GM19239 (cell line): ENCODE results near the gene TENM3.

Experiments
- DNase-seq: peaks from one replicate; pipeline ENCODE4 v3.0.0; 2011; ENCODE audit warnings: low spot score; ENCODE audit not compliant: insufficient read length
- FAIRE-seq: peaks from 2 replicates; lab custom pipeline; 2011; peaks lifted over from hg19 to GRCh38; lab: Jason Lieb, UNC

Gene TENM3

DNA sequence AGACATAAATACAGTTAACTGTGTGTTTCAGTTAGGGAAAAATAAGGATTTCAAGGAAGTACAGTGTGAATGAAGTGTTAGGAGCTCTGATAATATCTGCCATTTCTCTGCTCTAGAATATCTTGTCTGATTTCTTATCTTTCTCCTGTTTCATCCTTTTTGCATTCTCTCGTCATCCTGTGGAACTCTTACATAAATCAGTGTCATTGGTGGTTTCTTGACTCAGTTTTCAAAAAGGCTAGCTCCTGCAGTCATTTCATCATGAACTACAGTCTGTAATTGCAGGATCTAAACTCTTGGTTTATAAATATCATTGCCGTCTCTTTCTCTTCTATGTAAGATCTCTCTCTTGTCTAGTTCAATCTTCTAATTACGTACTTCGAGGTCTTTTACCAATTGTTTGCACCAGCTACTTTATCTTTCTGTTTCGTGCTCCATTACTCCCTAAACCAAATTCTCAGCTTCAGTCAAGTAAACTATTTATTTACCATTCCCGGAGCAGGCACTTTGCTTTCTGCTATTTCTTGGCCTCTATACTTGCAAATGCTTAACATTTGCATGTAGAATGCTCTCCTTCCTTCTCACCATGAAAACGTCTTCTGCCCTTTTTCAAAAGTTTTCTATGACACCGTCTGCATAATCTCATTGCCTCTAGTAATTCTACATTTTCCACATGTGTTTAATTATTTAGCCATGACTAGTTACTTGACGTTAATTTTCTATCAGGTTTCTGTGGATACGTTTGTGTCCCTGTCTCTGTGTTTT, 294.0 kb downstream of the TENM3 start:
- no peak for FAIRE-seq
- DNase-seq = no peak

DNA sequence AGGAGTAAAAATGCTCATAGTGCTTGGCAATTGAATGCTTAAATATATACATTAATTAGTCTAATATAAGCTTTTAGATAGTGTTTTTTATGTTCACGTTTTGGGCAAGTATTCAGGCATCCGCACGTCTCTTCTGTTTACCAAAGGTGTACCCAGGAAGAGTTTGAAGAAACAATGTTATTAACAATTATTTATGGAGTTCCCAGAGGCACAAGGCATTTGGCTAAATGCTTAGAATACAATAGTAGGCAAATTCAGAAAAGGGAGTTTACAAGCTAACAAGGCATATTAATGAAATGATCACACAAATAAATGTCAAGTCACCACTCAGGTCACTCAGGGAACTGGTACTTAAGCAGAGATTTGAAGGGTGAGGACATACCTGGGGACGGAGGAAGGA, 294.8 kb downstream of the TENM3 start:
- DNase-seq (no peak), FAIRE-seq (no peak)

DNA sequence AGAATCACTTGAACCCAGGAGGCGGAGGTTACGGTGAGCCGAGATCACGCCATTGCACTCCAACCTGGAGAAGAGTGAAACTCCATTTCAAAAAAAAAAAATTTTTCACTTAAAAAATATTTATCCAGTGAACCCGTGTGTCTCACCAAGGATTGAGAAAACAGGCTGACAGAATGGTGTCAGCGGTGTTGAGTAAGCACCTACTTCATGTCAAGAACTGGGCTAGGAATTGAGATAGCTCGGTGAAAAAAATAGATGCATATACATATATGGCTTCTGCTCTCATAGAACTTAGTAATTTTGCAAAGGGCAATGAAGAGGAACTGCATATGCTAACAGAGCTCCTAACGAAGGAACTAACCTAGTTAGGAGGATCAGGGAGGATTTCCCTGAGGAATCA, 297.3 kb downstream of the TENM3 start:
- FAIRE-seq (no peak), DNase-seq (no peak)

GRCh38 chr4:182547435-182547834, 304.2 kb downstream of the TENM3 start:
- FAIRE-seq = peak; percentile 72
- DNase-seq = peak; percentile 6

GRCh38 chr4:182548156-182548555, 305.0 kb downstream of the TENM3 start:
- no peak for FAIRE-seq

GRCh38 chr4:182549356-182549755, 306.2 kb downstream of the TENM3 start:
- DNase-seq (no peak), FAIRE-seq (no peak)

More at GRCh38 chr4:182548156-182548555, 305.0 kb downstream of the TENM3 start:
- no peak for DNase-seq

GRCh38 chr4:182552948-182553347, 309.7 kb downstream of the TENM3 start:
- FAIRE-seq = no peak
- no peak for DNase-seq

- DNase-seq (no peak), FAIRE-seq (no peak)
Measured at GRCh38 chr4:182553653-182554052, 310.5 kb downstream of the TENM3 start.

- DNase-seq (no peak), FAIRE-seq (no peak)
Measured at GRCh38 chr4:182554736-182555135, 311.5 kb downstream of the TENM3 start.

DNA sequence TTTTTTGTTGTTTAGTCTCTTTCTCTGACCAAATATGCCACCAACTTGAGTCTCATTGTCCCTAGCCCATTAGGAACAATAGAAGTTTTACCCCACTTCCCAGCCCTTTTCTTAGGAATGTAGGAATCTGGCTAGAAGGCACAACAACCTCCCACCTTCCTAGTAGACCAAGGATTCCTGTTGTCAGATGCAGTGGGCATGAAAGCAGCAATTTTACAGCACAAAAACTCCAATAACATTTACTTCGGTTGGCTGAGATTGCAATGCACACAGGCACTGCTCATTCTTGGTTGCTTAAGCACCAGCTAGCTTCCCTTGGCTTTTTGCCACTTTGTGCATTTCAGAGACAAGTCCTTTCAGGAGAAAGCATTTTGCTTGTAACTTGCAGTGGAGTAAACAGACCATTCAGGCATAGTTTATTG, 312.8 kb downstream of the TENM3 start:
- DNase-seq (no peak), FAIRE-seq (no peak)

DNA sequence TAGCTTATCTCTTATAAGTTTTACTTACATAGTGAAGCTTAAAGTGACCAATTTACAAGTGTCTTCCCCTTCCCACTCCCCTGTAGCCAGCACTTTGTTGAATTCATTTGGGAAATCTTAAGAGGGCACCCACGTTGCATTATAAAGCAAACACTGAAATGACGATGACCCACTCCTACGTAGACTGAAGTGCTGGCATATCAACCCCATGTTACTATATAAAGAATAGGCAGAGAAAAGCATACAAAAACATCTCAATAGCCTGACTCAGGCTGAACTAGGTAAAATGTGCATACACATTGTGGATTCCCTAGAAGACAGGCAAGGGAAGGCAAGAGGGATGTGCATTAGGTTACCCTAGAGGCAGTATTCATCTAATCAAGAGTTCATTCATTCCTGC, 313.4 kb downstream of the TENM3 start:
- FAIRE-seq (no peak), DNase-seq (no peak)

GRCh38 chr4:182560358-182560757, 317.2 kb downstream of the TENM3 start:
- no peak for DNase-seq
- FAIRE-seq = no peak

- FAIRE-seq = no peak
- no peak for DNase-seq
Measured at GRCh38 chr4:182562350-182562749, 319.1 kb downstream of the TENM3 start.

DNA sequence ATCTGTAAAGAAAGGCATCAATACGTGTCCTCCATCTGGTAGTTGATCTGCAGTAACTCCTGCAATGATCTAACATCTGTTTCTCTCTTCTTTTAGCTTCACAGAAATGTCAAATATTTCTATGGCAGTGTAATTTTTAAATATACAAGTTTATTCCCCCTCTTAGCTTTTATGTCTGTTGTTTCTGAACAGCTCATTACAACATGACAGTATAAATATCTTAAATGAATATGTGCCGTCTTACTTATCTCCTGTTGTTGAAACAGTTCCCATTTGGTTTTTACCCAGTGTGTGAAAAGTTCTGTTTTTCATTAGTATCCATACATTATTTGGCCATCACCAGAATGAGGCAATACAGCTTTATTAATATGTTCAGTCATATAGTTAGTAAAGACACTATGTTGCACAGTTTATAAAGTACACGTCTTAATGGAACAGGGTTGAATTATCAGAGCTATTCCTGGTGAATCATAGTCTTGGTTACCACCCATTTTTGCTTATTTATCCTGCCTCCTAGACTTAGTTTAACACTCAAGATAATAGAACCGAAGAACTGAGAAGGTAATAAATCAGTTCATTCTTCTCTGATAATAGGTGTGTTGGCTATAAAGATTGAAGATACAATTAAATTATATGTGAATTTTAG, 321.6 kb downstream of the TENM3 start:
- DNase-seq = no peak
- FAIRE-seq = no peak

GRCh38 chr4:182567119-182567518, 323.9 kb downstream of the TENM3 start:
- FAIRE-seq (no peak), DNase-seq (no peak)

DNA sequence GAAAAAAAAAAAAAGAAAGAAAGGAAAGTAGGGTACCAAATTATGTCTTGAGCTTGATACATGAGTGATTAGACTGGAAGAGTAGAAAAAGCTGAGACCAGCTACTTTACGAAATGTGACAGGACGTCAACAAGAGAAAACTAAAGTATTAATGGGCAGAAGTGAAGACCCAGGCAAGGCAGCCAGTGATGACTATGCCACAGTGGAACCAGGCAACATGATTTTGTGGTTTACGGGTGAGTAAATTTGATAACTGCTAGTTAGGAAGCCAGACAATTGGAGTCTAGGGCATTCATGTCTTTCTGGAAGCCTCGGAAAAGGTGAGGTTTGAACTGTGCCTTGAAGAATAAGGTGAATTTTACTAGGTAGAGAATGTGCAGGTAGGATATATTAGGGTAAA, 326.4 kb downstream of the TENM3 start:
- DNase-seq (no peak), FAIRE-seq (no peak)

DNA sequence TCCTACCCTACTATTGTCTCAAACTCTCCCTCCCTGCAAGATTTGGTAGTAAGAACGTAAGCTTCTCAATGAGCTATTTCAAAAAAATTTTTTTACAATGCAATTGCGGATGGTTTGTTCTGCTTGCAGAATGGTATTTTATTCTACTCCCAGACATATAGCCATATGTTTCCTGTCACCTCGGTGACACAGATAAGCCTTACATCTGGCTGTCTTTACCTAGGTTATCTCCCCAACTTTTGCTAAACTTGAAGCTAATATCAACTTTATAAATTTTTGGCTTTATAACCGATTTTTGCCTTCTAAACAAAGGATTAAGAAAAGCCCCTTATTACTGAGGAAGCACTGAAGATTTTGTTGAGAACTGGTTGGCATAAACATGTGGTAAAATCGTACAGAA, 331.5 kb downstream of the TENM3 start:
- DNase-seq (no peak), FAIRE-seq (no peak)

DNA sequence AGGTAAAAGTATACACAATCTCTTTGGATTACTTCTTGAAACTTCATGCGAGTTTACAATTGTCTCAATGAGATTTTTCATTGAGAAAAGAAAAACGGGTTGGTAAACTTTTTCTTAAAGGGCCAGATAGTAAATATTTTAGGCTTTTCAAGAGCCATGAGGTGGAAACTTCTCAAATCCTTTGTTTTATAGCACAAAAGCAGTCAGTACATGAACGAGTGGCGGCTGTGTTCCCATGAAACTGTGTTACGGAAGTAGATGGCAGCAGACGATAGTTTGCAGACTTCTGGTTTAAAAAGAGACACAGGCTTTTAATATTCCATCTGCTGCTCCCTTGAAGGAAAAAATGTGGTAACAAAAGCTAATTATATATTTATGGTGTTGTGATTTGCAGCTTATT, 332.0 kb downstream of the TENM3 start:
- DNase-seq (no peak), FAIRE-seq (no peak)

DNA sequence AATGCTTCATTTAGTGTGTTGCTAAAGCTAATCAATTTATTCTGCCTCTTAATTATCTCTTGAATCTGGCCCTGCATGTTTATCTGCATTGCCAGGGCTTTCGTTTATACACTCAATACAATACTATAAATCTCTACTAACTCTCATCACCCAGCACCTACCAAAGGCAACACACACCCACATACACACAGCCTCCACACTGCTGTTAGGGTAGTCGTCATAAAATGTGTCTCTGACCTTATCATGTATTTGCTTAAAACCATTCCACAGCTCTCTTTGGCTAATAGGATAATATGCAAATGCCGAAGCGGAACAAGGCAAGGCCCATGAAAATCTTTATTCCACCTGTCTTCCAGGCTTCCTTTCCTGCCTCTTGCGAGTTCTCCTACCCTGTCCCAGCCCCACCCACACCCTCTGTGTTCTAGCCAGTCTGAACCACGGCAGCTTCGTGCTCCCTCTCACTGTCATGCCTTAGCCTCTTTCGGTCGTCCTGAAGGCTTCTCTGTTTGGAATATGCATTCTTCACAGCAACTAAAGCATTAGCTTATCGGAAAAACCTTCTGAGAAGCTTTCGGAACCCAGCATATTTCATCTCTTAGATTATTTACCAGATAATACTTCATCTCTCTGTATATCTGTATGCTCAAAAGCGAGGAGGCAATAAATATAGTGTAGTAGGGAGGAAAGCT, 333.5 kb downstream of the TENM3 start:
- no peak for DNase-seq
- no peak for FAIRE-seq

GRCh38 chr4:182577411-182577810, 334.2 kb downstream of the TENM3 start:
- DNase-seq = no peak
- FAIRE-seq = no peak

GRCh38 chr4:182578402-182578801, 335.2 kb downstream of the TENM3 start:
- FAIRE-seq (no peak), DNase-seq (no peak)
